Nephron progenitor cell (in vitro differentiated cells): ENCODE measurements around the gene DKK1.

Experiments used
- DNase-seq: peaks from one replicate; pipeline ENCODE4 v3.0.0; 2021
- H3K27ac Mint-ChIP-seq: 2 replicates; pipeline ENCODE4 v1.8.0; 2021; ENCODE audit warnings: mild to moderate bottlenecking, moderate library complexity, mixed read lengths
- H3K27me3 Mint-ChIP-seq: 2 replicates; pipeline ENCODE4 v1.8.0; 2021; ENCODE audit warnings: mild to moderate bottlenecking, low read depth, mixed read lengths; ENCODE audit not compliant: poor library complexity
- H3K36me3 Mint-ChIP-seq: 2 replicates; pipeline ENCODE4 v1.8.0; 2021; ENCODE audit warnings: low read depth, mixed read lengths
- H3K4me1 Mint-ChIP-seq: 2 replicates; pipeline ENCODE4 v1.8.0; 2021; ENCODE audit warnings: mixed read lengths
- H3K4me3 Mint-ChIP-seq: 2 replicates; pipeline ENCODE4 v1.8.0; 2021; ENCODE audit warnings: mild to moderate bottlenecking, moderate library complexity, mixed read lengths
- H3K9me3 Mint-ChIP-seq: 2 replicates; pipeline ENCODE4 v1.8.0; 2021; ENCODE audit warnings: mild to moderate bottlenecking, moderate library complexity, mixed read lengths
- CTCF ChIP-seq: fragments of 200-600 bp; sonication (generic); IDR thresholded peaks from 2 replicates; pipeline ENCODE4 v1.5.0; 2021; ENCODE audit warnings: antibody characterized with exemption

DKK1 gene

GRCh38 chr10:52331638-52332364 lies 17.7 kb downstream of the DKK1 start:
- H3K27me3 Mint-ChIP-seq: no peaks in the 10 kb centered on the region
- H3K4me1 Mint-ChIP-seq: peaks cover 14% of the 10 kb centered on the region
- no peak for TF ChIP-seq CTCF
- H3K9me3 Mint-ChIP-seq: no peaks in the 10 kb centered on the region
- DNase-seq: no peak
- H3K36me3 Mint-ChIP-seq: no peaks in the 10 kb centered on the region
- H3K4me3 Mint-ChIP-seq: no peak overlapping the region
- no peak overlapping the region for H3K27ac Mint-ChIP-seq

- no peak overlapping the region for H3K27ac Mint-ChIP-seq
- DNase-seq: no peak
- TF ChIP-seq CTCF: no peak
- no peaks in the 10 kb centered on the region for H3K9me3 Mint-ChIP-seq
- no peaks in the 10 kb centered on the region for H3K36me3 Mint-ChIP-seq
- no peaks in the 10 kb centered on the region for H3K27me3 Mint-ChIP-seq
- H3K4me3 Mint-ChIP-seq: no peak overlapping the region
- peaks cover 14% of the 10 kb centered on the region for H3K4me1 Mint-ChIP-seq
Measured at GRCh38 chr10:52332815-52333214, 18.7 kb downstream of the DKK1 start.

GRCh38 chr10:52334595-52334994 lies 20.5 kb downstream of the DKK1 start:
- Mint-ChIP-seq H3K4me3 (no peak overlapping the region), H3K9me3 (no peaks in the 10 kb centered on the region), H3K4me1 (peaks cover 14% of the 10 kb centered on the region), H3K27me3 (no peaks in the 10 kb centered on the region), H3K36me3 (no peaks in the 10 kb centered on the region), H3K27ac (no peak overlapping the region)
- TF ChIP-seq CTCF: no peak
- no peak for DNase-seq

- Mint-ChIP-seq H3K4me1 (peaks cover 14% of the 10 kb centered on the region), H3K27ac (no peak overlapping the region), H3K9me3 (no peaks in the 10 kb centered on the region), H3K27me3 (no peaks in the 10 kb centered on the region), H3K36me3 (no peaks in the 10 kb centered on the region), H3K4me3 (no peak overlapping the region)
- DNase-seq: no peak
- TF ChIP-seq CTCF: no peak
Measured at GRCh38 chr10:52335665-52336064, 21.6 kb downstream of the DKK1 start.

GRCh38 chr10:52337225-52337624 lies 23.1 kb downstream of the DKK1 start:
- Mint-ChIP-seq H3K27ac (no peak overlapping the region), H3K36me3 (no peaks in the 10 kb centered on the region), H3K27me3 (no peaks in the 10 kb centered on the region), H3K4me1 (peaks cover 8% of the 10 kb centered on the region), H3K4me3 (no peak overlapping the region), H3K9me3 (no peaks in the 10 kb centered on the region)
- DNase-seq: no peak
- TF ChIP-seq CTCF: no peak

- no peaks in the 10 kb centered on the region for H3K36me3 Mint-ChIP-seq
- no peaks in the 10 kb centered on the region for H3K27me3 Mint-ChIP-seq
- H3K4me1 Mint-ChIP-seq: no peaks in the 10 kb centered on the region
- H3K9me3 Mint-ChIP-seq: no peaks in the 10 kb centered on the region
- no peak for TF ChIP-seq CTCF
- no peak overlapping the region for H3K27ac Mint-ChIP-seq
- DNase-seq: no peak
- H3K4me3 Mint-ChIP-seq: no peak overlapping the region
Measured at GRCh38 chr10:52343439-52343838, 29.4 kb downstream of the DKK1 start.
